ENCODE results near the gene SNCAIP. TPM values are rescaled to one million over a fixed set of nuclear protein-coding genes. Genes with fewer than 3 reads are reported as not detected.

SNCAIP gene
- total RNA-seq, 1 donor from 2014 or later = 48.2 TPM

DNA sequence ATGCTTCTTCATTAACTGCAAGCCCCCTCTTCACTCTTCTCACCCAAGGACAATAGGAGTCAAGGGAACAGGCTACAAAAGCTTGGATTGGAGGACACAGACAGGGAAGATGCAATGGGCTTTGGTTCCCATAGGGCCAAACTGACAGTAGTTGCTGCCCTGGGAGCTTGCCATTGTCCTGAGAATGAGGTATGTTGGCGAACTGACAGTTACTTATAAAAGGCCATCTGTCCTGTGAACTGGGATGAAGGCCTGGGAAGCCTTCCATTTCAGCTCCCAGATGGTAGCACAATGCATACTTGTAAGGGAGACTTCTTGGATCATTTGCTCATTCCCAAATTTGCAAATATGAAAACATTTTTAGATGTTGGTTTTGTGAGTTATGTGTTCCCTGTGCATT is 88.9 kb downstream of the SNCAIP start:
- DNase-seq = no peak

- no peak for DNase-seq
Observed at GRCh38 chr5:122401976-122402725, 90.1 kb downstream of the SNCAIP start.

DNA sequence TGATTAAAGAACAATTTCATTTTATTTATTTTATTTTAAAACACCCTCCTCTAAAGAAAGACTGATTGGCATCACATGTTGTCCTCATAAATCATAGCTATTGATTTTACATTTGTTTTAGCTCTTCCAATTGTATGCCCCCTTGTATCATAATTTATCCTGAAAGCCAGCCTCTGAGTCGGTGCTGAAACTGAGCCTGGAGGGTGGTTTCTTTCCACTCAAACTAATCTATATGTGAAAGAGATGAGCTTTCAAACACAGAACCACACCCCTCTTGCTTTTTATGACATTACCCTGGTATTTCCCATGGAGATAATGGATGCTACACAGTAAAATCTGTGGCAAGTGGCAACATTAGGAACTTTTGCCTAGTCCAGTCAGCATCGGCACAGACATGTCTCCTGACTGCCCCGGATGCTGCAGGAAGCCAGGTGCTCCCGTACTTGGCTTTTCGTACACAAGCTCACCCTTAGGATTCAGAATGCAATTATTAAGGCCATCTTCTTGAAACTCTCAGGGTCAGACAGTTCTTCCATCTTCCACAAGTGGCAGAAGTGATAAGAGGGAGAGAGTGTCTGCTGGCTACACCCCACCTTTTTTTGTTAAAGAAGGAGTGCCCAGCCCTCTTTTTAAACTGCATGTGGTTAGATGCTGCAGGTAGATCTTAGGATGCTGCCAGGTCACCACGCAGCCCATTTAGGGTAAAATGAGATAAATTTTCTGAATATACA is 91.1 kb downstream of the SNCAIP start:
- no peak for DNase-seq

DNA sequence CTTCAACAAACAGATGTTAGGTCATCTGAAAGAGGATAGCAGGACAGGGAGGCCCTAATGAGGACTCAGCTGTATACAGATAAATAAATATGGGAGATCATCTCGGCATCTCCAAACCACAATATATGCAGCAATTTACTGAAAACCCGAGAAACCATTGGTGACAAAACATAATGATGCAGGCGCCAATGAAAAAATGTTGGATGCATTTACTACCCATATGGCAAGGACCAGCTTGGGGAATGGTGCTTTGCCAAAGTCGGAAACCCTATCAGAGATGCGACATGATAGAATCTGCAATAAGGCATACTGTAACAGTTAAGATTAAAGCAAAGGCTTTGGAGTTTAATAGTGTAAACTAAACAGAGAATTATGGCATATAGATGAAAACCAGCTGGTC is 92.0 kb downstream of the SNCAIP start:
- no peak for DNase-seq

- DNase-seq = no peak
Observed at GRCh38 chr5:122404653-122405362, 92.8 kb downstream of the SNCAIP start.

DNA sequence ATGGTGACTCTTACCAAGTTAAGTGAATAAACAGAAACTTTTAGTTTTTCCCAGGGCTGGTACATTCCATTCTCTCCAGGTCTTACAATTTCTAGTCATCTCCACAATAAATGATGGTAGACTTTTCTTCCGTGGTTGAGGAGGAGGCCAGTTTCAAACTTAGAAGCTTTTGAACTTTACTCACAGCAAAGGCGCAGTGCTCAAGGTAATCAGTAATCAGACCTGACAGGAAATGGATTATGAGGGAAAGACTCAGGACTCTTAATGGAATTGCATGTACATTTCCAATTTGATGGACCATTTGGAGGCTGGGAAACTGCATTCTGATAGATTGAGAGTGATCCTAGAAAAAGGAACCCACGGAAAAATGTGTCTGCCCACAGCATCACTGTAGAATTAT is 93.7 kb downstream of the SNCAIP start:
- no peak for DNase-seq

DNA sequence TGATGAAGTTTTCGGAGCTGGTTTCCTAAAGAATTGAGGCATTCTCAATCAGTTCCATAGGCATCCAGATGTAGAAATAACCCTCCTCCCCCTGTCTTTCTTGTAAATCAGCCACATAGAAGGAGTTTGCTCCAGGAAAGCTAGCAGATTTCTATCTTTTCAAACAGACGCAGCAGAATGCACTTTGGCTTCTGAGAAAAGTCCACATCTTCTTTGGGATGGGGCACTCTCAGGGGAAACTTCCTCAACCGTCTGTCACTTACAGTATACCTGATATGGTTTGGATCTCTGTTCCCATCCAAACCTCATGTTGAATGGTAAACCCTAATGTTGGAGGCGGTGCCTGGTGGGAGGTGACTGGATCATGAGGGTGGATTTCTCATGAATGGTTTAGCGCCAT is 94.1 kb downstream of the SNCAIP start:
- DNase-seq = no peak

- no peak for DNase-seq
Observed at GRCh38 chr5:122408592-122409224, 96.7 kb downstream of the SNCAIP start.

GRCh38 chr5:122412966-122413365 is 100.9 kb downstream of the SNCAIP start:
- DNase-seq = no peak

DNA sequence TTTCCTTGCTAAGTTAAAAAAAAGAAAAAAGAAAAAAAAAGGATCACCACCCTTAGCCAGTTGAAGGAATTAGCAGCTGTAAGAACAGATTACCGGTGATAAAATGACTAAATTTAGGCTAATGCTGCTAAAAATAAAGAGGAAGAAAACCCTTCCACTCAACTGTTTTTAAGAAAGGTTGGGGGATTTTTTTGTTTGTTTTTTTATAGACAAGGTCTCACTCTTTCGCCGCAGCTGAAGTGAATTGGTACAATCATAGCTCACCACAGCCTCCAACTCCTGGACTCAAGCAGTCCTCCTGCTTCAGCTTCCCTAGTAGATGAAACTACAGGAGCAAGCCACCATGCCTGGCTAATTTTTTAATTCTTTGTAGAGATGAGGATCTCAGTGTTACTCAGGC is 101.7 kb downstream of the SNCAIP start:
- DNase-seq = no peak

DNA sequence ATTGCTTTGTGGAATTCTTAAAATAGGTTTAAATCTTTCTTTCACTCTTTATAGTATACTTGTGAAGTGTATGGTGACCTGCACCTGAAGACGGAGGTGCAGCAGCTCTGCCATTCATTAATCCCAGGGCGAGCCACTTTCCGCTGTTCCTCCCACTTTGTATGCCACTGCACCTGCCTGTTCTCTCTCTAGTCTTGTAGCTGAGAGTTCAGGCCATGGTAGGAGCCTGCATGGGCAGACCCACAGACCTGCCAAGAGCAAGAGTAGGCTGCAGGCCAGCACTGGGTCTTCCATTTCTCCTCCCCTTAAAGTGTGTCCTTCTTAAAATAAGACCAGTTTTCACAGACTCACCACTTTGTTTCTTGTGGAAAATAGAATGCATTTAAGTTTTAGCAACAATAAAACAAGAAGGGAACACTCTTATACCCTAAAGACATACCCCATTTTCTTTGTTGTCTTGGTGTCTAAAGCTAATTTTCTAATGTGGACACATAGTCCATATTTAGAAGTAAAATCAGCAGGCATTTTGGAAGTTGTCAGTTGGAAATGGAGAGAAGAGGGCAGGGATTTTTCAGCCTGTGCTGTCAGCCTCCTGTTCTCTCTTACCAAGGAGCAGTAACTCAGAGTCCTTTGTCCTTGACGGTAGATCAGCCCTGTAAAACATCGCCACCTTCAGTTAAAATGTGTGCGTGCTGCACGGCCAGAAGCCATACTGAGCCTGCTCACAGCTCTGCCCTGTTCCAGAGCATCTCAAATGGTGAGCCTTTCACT is 103.2 kb downstream of the SNCAIP start:
- peak; percentile 11 for DNase-seq

DNA sequence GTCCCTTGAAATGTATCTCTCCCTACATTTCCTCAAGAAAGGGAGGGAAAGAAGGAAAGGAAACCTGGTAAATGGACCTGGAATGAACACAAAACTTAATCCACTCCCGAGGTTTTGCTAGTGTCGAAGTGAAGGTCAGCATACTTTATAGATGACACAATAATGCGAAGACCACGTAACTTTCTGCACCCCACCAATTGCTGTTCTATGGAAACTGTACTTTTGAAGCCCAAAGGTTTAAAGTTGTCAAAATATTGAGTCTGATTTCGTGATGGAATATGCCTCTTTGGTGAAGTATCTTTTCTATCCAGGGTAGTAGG is 103.7 kb downstream of the SNCAIP start:
- DNase-seq = no peak

GRCh38 chr5:122419142-122419894 is 107.3 kb downstream of the SNCAIP start:
- no peak for DNase-seq

- no peak for DNase-seq
Observed at GRCh38 chr5:122420091-122420490, 108.1 kb downstream of the SNCAIP start.

DNA sequence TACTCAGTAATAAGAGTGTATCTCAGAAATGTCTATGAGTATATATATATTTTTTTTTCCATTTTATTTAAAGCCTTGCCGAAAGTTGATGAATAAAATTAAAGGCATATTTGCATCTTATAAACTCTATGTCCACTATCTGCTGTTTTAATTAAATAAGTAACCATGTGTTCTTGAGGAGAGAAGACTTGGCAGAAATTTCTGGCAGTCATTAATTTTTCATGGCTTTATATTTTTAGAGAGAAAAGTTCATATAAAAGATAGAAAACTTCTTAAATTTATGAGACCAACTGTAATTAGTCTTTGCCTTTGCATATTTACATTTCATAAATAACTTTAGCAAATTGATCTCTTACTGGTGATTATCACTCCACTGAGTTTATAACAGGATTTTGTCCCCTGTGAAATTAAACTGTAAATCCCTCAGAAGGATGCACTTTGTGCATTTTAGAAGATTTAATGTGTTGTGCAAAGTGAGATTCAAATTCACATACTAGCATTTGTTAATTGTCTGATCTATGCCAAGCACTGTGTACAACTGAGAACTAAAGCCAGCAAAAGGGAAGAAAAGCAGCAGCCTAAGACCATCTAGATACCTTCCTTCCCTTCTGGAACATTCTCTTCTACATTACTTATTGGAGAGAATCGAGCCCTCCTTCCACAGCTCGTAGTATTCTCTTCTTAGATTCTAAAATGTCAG is 108.7 kb downstream of the SNCAIP start:
- no peak for DNase-seq

- DNase-seq = no peak
Observed at GRCh38 chr5:122421374-122422079, 109.5 kb downstream of the SNCAIP start.

DNA sequence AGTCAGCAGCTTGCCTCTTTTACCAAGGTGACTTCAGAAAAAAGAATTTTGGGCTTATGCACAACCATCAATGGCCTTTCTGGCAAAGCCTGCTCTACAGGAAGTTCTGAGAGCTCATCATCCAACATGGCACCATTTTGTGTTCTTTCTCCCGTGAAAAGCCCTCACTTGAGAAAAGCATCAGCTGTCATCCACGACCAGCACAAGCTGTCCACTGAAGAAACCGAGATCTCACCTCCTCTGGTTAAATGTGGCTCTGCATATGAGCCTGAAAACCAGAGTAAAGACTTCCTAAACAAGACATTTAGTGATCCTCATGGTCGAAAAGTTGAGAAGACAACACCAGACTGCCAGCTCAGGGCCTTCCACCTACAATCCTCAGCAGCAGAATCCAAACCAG is 111.2 kb downstream of the SNCAIP start:
- DNase-seq = no peak

DNA sequence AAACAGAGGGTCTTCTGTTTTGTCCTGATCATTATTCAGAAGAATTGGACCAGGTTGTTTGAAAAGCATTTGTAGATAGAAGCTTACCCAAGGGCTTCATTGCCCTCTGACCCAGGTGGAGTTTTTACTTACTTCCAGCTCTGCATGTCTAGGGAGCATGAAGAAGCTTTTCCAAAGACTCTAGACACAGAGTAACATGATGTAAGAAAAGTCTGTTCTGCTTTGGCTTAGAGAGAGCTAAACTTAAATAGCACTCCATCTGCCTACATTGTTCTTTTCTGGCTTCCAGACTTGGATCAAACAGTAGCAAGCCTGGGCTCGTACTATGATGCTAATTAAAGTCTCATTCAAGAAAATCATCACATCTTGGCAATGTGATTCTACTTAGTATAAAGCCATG is 112.1 kb downstream of the SNCAIP start:
- no peak for DNase-seq

DNA sequence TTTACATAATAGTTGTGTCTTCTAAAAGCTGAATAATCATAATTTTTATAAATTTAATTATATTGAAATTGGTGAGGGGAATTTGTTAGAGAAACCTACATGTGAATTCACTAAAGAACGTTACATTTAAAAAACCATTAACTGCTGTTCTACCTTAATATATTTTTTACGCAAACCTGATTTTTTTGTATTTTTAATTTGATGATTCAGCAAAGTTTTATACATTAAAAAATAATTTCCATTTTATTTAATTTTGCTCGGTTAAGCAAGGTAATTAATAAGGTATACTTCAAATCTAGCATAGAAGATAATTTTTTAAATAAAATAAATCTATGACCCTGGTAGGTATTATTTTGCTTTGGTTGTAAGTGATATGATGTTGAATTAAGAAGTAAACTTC is 114.3 kb downstream of the SNCAIP start:
- DNase-seq = no peak

GRCh38 chr5:122427621-122428020 is 115.6 kb downstream of the SNCAIP start:
- no peak for DNase-seq
